ENCODE measurements around the gene GPR6. TPM values are rescaled to one million over a fixed set of nuclear protein-coding genes. Genes with fewer than 3 reads are reported as not detected.

The GPR6 gene
- total RNA-seq, 1 donor from 2014 or later, result not detected

GRCh38 chr6:110017946-110018345 is 39.8 kb downstream of the GPR6 start:
- DNase-seq (ENCODE audit: low spot score), result no peak
- Mint-ChIP-seq H3K4me1 (ENCODE audit: low read depth) (peaks cover 6% of the 10 kb centered on the region), H3K9me3 (no peaks in the 10 kb centered on the region), H3K27me3 (ENCODE audit: low read depth) (peaks cover 5% of the 10 kb centered on the region), H3K4me3 (ENCODE audit: low read depth) (no peak overlapping the region), H3K36me3 (ENCODE audit: low read depth) (no peaks in the 10 kb centered on the region), H3K27ac (no peak overlapping the region)
- intact Hi-C loops (cut with micrococcal nuclease), result no loop called here

GRCh38 chr6:110018486-110018885 is 40.4 kb downstream of the GPR6 start:
- Mint-ChIP-seq H3K27ac (no peak overlapping the region), H3K4me1 (ENCODE audit: low read depth) (peaks cover 6% of the 10 kb centered on the region), H3K36me3 (ENCODE audit: low read depth) (no peaks in the 10 kb centered on the region), H3K4me3 (ENCODE audit: low read depth) (no peak overlapping the region), H3K27me3 (ENCODE audit: low read depth) (peaks cover 5% of the 10 kb centered on the region), H3K9me3 (no peaks in the 10 kb centered on the region)
- intact Hi-C loops (cut with micrococcal nuclease), result no loop called here
- no peak for DNase-seq (ENCODE audit: low spot score)

GRCh38 chr6:110020888-110021287 is 42.8 kb downstream of the GPR6 start:
- DNase-seq (ENCODE audit: low spot score), result no peak
- no peaks in the 10 kb centered on the region for H3K9me3 Mint-ChIP-seq

GRCh38 chr6:110029144-110029543 is 51.0 kb downstream of the GPR6 start:
- H3K4me3 Mint-ChIP-seq (ENCODE audit: low read depth), result no peak overlapping the region
- H3K4me1 Mint-ChIP-seq (ENCODE audit: low read depth), result no peaks in the 10 kb centered on the region
- H3K27me3 Mint-ChIP-seq (ENCODE audit: low read depth), result no peaks in the 10 kb centered on the region
- no peaks in the 10 kb centered on the region for H3K9me3 Mint-ChIP-seq
- H3K36me3 Mint-ChIP-seq (ENCODE audit: low read depth), result no peaks in the 10 kb centered on the region
- no peak overlapping the region for H3K27ac Mint-ChIP-seq
- intact Hi-C loops (cut with micrococcal nuclease), result no loop called here
- no peak for DNase-seq (ENCODE audit: low spot score)

More at GRCh38 chr6:110020888-110021287, 42.8 kb downstream of the GPR6 start:
- Mint-ChIP-seq H3K27me3 (ENCODE audit: low read depth) (peaks cover 5% of the 10 kb centered on the region), H3K4me3 (ENCODE audit: low read depth) (no peak overlapping the region), H3K27ac (no peak overlapping the region), H3K4me1 (ENCODE audit: low read depth) (peaks cover 6% of the 10 kb centered on the region), H3K36me3 (ENCODE audit: low read depth) (no peaks in the 10 kb centered on the region)
- intact Hi-C loops (cut with micrococcal nuclease), result no loop called here

Other genes starting within 250 kb of the GPR6 start
- 2.3 TPM in 2 replicates for gene WASF1, start 201.4 kb downstream of the GPR6 start, total RNA-seq
- gene CDC40, start 202.1 kb downstream of the GPR6 start, total RNA-seq, result 25.4 and 34.3 TPM in 2 replicates